Trophoblast cell (in vitro differentiated cells and primary cell): ENCODE results near the gene PKP4.
A peak's percentile ranks its signal among the peaks of the same experiment; 100 is the strongest.

Experiments used
- DNase-seq, 2 donors: peaks; one replicate each; pipeline ENCODE4 v3.0.0-alpha.2; 2016
- H2AFZ ChIP-seq: 2 replicates; pipeline ENCODE4 v1.6.1; 2013; ENCODE audit warnings: low read length, moderate library complexity, mild to moderate bottlenecking; ENCODE audit not compliant: insufficient read depth, poor library complexity
- H2AK5ac ChIP-seq: 2 replicates; pipeline ENCODE4 v1.6.1; 2013; ENCODE audit warnings: mild to moderate bottlenecking, low read length
- H2BK120ac ChIP-seq: 2 replicates; pipeline ENCODE4 v1.6.1; 2013; ENCODE audit warnings: low read length, mild to moderate bottlenecking, moderate library complexity; ENCODE audit not compliant: insufficient read depth, poor library complexity
- H2BK12ac ChIP-seq: 2 replicates; pipeline ENCODE4 v1.6.1; 2013; ENCODE audit warnings: mild to moderate bottlenecking, low read length, moderate library complexity
- H2BK5ac ChIP-seq: 2 replicates; pipeline ENCODE4 v1.6.1; 2013; ENCODE audit warnings: low read length, low read depth, moderate library complexity, mild to moderate bottlenecking; ENCODE audit not compliant: poor library complexity
- H3K14ac ChIP-seq: 2 replicates; pipeline ENCODE4 v1.6.1; 2013; ENCODE audit warnings: mild to moderate bottlenecking, low read length
- H3K18ac ChIP-seq: 2 replicates; pipeline ENCODE4 v1.6.1; 2013; ENCODE audit warnings: mild to moderate bottlenecking, low read length
- H3K23ac ChIP-seq: 2 replicates; pipeline ENCODE4 v1.6.1; 2013; ENCODE audit warnings: low read length
- H3K27ac ChIP-seq: 2 replicates; pipeline ENCODE4 v1.5.1; 2013; ENCODE audit warnings: low read depth, mild to moderate bottlenecking, inconsistent platforms, low read length, moderate library complexity
- H3K27me3 ChIP-seq: 2 replicates; pipeline ENCODE4 v1.6.1; 2013; ENCODE audit warnings: inconsistent platforms, mild to moderate bottlenecking, low read length, moderate library complexity; ENCODE audit not compliant: insufficient read depth
- H3K36me3 ChIP-seq, 2 experiments: 1 replicate in 1 of 2; 2 replicates in 1 of 2; pipeline ENCODE4 v1.6.1; 2013; ENCODE audit warnings: low read length in 2 of 2, mild to moderate bottlenecking in 2 of 2, moderate library complexity in 1 of 2; ENCODE audit not compliant: insufficient read depth in 2 of 2, control insufficient read depth in 1 of 2
- H3K4ac ChIP-seq: 2 replicates; pipeline ENCODE4 v1.6.1; 2013; ENCODE audit warnings: low read depth, mild to moderate bottlenecking, low read length, moderate library complexity
- H3K4me1 ChIP-seq, 2 experiments: 1 replicate in 1 of 2; 2 replicates in 1 of 2; pipeline ENCODE4 v1.6.1; 2013; ENCODE audit warnings: low read length in 2 of 2, mild to moderate bottlenecking in 2 of 2, moderate library complexity in 1 of 2; ENCODE audit not compliant: insufficient read depth in 2 of 2, control insufficient read depth in 1 of 2
- H3K4me2 ChIP-seq: 2 replicates; pipeline ENCODE4 v1.6.1; 2013; ENCODE audit warnings: inconsistent platforms, mild to moderate bottlenecking, low read length, moderate library complexity
- H3K4me3 ChIP-seq: 2 replicates; pipeline ENCODE4 v1.5.1; 2013; ENCODE audit warnings: mild to moderate bottlenecking, low read depth, low read length, inconsistent platforms
- H3K79me1 ChIP-seq: one replicate; pipeline ENCODE4 v1.6.1; 2013; ENCODE audit warnings: low read length
- H3K79me2 ChIP-seq: 2 replicates; pipeline ENCODE4 v1.6.1; 2013; ENCODE audit warnings: low read length, mild to moderate bottlenecking; ENCODE audit not compliant: control insufficient read depth, insufficient read depth, poor library complexity
- H3K9ac ChIP-seq: 2 replicates; pipeline ENCODE4 v1.6.1; 2013; ENCODE audit warnings: mild to moderate bottlenecking, low read length
- H3K9me3 ChIP-seq: 2 replicates; pipeline ENCODE4 v1.6.1; 2013; ENCODE audit warnings: low read depth, mild to moderate bottlenecking, control low read depth, inconsistent platforms, low read length; ENCODE audit not compliant: insufficient read depth
- H4K12ac ChIP-seq: 2 replicates; pipeline ENCODE4 v1.6.1; 2013; ENCODE audit warnings: low read depth, mild to moderate bottlenecking, low read length, moderate library complexity
- H4K8ac ChIP-seq: 2 replicates; pipeline ENCODE4 v1.6.1; 2013; ENCODE audit warnings: low read depth, mild to moderate bottlenecking, low read length, moderate library complexity
- H4K91ac ChIP-seq: one replicate; pipeline ENCODE4 v1.6.1; 2013; ENCODE audit warnings: low read depth, mild to moderate bottlenecking, low read length, moderate library complexity
- WGBS: extraction: QIAGEN DNeasy Blood & Tissue Kit; methylation state at CpG from one replicate; pipeline ENCODE4 v1.1.7; 2013; ENCODE audit warnings: missing lambda C conversion rate; ENCODE audit not compliant: insufficient read length, insufficient coverage; ENCODE audit errors: extremely low coverage; 5-methylcytosine and 5-hydroxymethylcytosine counted together

PKP4 gene

DNA sequence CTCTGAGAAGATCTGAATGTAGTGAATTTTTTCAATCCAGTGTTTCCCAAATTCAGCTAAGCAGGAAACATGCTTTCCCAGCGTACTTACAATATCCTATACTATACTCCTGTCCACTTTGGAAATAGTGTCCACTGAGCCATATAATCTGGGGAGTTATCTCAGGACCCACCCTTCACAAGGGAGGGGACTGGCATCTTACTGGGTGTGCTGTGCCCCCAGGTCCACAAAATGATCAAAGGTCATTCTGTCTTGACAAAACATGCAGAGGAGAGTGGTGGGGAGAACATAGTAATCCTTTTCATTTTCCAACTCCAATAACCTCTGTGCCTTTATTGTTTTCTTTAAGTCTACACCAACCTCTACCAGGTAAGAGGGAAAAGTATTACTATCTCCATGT lies 258.6 kb downstream of the PKP4 start:
- H4K12ac ChIP-seq, result no peak overlapping the region
- H3K4me3 ChIP-seq, result no peak overlapping the region
- H2AFZ ChIP-seq, result no peak overlapping the region
- H3K27me3 ChIP-seq, result no peaks in the 10 kb centered on the region
- no peak for DNase-seq
- H4K8ac ChIP-seq, result no peak overlapping the region
- H2BK12ac ChIP-seq, result no peak overlapping the region
- H3K79me1 ChIP-seq, result no peaks in the 10 kb centered on the region
- H3K27ac ChIP-seq, result no peak overlapping the region
- H3K79me2 ChIP-seq, result no peaks in the 10 kb centered on the region
- no peak overlapping the region for H3K9ac ChIP-seq
- H3K23ac ChIP-seq, result no peak overlapping the region
- H3K14ac ChIP-seq, result no peak overlapping the region
- H3K9me3 ChIP-seq, result no peaks in the 10 kb centered on the region
- no peak overlapping the region for H2BK5ac ChIP-seq
- no peak overlapping the region for H3K4ac ChIP-seq
- no peak overlapping the region for H3K4me2 ChIP-seq
- no CpG with 5 or more reads among the region's 1 CpG for WGBS
- H3K18ac ChIP-seq, result no peak overlapping the region
- no peaks in the 10 kb centered on the region for H3K36me3 ChIP-seq
- H4K91ac ChIP-seq, result no peak overlapping the region
- peaks cover 10 to 11% of the 10 kb centered on the region in 2 experiments for H3K4me1 ChIP-seq
- H2BK120ac ChIP-seq, result no peak overlapping the region
- H2AK5ac ChIP-seq, result no peak overlapping the region

DNA sequence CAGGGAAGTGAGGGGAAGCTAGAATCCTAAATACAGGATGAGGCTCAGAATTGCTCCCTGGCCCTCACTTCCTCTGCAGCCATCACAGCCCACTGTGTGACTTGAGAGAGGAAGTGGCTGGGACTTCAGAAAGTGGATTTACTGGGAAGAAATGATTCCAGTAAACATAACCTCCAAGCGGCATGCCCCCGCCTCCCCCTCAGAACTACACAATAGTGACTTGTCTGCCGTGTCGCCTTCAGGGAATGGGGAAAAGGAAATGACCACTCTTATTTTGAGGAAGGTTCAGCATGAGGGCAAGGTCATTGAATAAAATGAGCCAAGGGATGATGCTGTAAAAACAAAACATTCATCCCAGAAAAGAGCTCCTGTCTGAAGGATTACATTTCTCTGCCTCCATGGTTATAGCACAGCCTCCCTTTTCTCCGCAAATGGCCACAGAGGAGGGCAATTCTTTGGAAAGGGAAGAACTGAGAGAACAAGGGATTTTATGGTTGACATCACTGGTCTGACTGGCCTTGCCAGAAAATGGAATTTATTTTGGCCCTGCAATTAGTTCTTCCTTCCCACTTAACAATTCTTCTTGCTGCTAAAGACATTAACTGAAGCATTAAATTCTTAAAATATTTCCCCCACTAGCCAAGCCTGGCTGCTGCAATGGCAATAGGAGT lies 259.5 kb downstream of the PKP4 start:
- H2BK5ac ChIP-seq, result no peak overlapping the region
- DNase-seq, result no peak
- H2AK5ac ChIP-seq, result no peak overlapping the region
- WGBS, result no CpG with 5 or more reads among the region's 5 CpGs
- H4K12ac ChIP-seq, result no peak overlapping the region
- H2BK12ac ChIP-seq, result no peak overlapping the region
- H3K79me1 ChIP-seq, result no peaks in the 10 kb centered on the region
- H3K9me3 ChIP-seq, result no peaks in the 10 kb centered on the region
- H3K9ac ChIP-seq, result no peak overlapping the region
- no peak overlapping the region for H4K8ac ChIP-seq
- no peaks in the 10 kb centered on the region for H3K79me2 ChIP-seq
- H2BK120ac ChIP-seq, result peak overlapping the region; percentile 33
- H3K4me1 ChIP-seq, result peaks cover 10 to 11% of the 10 kb centered on the region in 2 experiments
- no peak overlapping the region for H4K91ac ChIP-seq
- H3K14ac ChIP-seq, result no peak overlapping the region
- H3K23ac ChIP-seq, result no peak overlapping the region
- no peak overlapping the region for H3K4me2 ChIP-seq
- H3K36me3 ChIP-seq, result no peaks in the 10 kb centered on the region
- no peak overlapping the region for H3K27ac ChIP-seq
- H3K4ac ChIP-seq, result no peak overlapping the region
- H3K27me3 ChIP-seq, result no peaks in the 10 kb centered on the region
- no peak overlapping the region for H3K18ac ChIP-seq
- H2AFZ ChIP-seq, result no peak overlapping the region
- no peak overlapping the region for H3K4me3 ChIP-seq

DNA sequence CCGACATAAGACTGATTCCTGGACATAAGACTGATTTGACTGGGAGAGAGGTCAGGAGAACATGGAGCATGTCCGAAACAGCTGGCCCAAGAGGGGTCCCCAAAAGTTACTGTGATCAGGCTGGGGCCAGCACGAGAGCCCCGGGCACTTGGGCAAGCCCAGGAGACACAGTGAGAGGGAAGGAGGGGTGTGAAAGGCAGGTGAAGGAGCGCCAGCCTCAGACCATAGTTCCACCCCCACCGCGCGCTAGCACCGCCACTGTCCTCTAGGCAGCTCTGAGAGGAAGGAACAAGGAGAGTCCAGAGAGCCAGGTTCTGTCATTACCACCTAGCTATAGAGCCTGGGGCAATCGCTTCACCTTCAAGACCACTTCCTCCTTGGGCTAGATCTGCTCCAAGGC lies 260.2 kb downstream of the PKP4 start:
- Histone ChIP-seq H3K27ac (no peak overlapping the region), H3K9ac (no peak overlapping the region), H2AFZ (no peak overlapping the region), H4K91ac (no peak overlapping the region), H3K4me2 (no peak overlapping the region), H3K79me1 (no peaks in the 10 kb centered on the region), H3K9me3 (no peaks in the 10 kb centered on the region), H2AK5ac (no peak overlapping the region), H3K23ac (no peak overlapping the region), H3K14ac (no peak overlapping the region), H2BK5ac (no peak overlapping the region), H3K4me3 (no peak overlapping the region), H3K4ac (no peak overlapping the region), H2BK120ac (no peak overlapping the region), H2BK12ac (no peak overlapping the region), H4K12ac (no peak overlapping the region), H4K8ac (no peak overlapping the region), H3K36me3 (no peaks in the 10 kb centered on the region), H3K18ac (no peak overlapping the region), H3K27me3 (no peaks in the 10 kb centered on the region), H3K4me1 (peaks cover 10 to 11% of the 10 kb centered on the region in 2 experiments), H3K79me2 (no peaks in the 10 kb centered on the region)
- no peak for DNase-seq
- WGBS, result no CpG with 5 or more reads among the region's 10 CpGs

DNA sequence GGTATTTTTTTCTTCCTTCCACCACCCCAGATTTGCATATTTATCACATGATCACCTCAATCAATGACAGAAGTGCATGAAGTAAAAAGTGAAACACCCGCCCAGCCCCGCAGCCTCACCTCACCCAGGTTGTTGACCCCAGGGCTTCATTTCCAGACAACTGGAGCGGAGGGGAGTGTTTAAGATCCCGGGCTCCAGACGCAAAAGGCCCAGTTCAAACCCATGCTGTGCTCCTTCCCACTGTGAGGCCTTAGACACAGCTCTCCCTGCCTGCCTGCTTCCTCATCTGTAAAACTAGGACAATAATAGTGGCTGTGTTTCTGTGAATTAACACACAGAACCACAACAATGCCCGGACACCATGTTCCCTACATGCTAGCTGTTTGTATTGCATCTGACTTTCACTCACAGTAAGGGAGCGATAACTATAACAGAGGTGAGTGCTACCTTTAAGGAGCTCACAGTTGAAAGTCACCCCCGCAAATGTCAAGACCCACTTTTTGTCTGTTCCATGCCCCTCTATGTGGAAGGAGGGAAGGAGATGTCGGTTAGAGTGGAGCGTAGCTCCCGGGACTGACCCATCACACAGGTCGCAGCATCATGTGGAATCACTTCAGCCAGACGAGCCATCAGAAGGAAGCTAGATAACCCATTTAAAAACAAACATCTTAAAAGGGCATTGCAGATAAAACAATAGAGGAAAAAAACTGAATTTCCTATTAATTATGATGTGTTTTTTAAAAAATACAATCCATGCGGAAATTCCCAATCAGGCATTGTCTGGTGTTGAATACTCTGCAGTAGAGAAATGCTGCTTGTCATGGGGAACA lies 260.8 kb downstream of the PKP4 start:
- Histone ChIP-seq H2AK5ac (no peak overlapping the region), H3K9ac (no peak overlapping the region), H3K23ac (no peak overlapping the region), H3K4ac (no peak overlapping the region), H3K79me2 (no peaks in the 10 kb centered on the region), H2AFZ (no peak overlapping the region), H3K4me1 (peaks cover 10 to 11% of the 10 kb centered on the region in 2 experiments), H3K27me3 (no peaks in the 10 kb centered on the region), H2BK12ac (no peak overlapping the region), H2BK5ac (no peak overlapping the region), H3K36me3 (no peaks in the 10 kb centered on the region), H3K79me1 (no peaks in the 10 kb centered on the region), H3K4me3 (no peak overlapping the region), H3K18ac (no peak overlapping the region), H3K14ac (no peak overlapping the region), H3K9me3 (no peaks in the 10 kb centered on the region), H4K91ac (no peak overlapping the region), H4K8ac (peak overlapping the region; percentile 41), H3K4me2 (no peak overlapping the region), H3K27ac (no peak overlapping the region), H2BK120ac (no peak overlapping the region), H4K12ac (no peak overlapping the region)
- no peak for DNase-seq
- WGBS, result no CpG with 5 or more reads among the region's 14 CpGs
